ENCODE measurements around the gene EXOC2.

DNA sequence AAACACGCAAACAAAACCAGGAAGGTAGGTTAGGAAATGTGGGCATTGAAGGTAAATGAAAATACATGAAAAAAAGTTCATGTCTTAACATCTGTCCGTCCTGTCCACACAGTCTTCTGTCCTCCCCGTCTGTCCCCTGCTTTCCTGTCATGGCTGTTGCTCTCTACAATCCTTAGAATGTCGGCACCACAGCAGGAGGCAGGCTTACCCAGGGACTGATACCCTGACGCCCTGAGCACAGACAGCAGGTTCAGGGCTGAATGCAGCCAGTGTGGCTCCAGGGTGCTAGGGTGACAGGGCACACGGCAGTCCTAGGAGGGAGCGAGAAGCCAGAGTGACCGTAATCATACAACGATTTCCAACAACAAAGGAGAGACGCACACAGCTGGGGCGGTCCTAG, 177.7 kb downstream of the EXOC2 start:
- TF ChIP-seq, protein P1, sequence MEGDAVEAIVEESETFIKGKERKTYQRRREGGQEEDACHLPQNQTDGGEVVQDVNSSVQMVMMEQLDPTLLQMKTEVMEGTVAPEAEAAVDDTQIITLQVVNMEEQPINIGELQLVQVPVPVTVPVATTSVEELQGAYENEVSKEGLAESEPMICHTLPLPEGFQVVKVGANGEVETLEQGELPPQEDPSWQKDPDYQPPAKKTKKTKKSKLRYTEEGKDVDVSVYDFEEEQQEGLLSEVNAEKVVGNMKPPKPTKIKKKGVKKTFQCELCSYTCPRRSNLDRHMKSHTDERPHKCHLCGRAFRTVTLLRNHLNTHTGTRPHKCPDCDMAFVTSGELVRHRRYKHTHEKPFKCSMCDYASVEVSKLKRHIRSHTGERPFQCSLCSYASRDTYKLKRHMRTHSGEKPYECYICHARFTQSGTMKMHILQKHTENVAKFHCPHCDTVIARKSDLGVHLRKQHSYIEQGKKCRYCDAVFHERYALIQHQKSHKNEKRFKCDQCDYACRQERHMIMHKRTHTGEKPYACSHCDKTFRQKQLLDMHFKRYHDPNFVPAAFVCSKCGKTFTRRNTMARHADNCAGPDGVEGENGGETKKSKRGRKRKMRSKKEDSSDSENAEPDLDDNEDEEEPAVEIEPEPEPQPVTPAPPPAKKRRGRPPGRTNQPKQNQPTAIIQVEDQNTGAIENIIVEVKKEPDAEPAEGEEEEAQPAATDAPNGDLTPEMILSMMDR (IDR thresholded peaks at IDR 0.05; ENCODE audit: low read depth, low read length), result no peak
- no peak for TF ChIP-seq EZH2phosphoT487 (IDR thresholded peaks at IDR 0.05; ENCODE audit: low read depth)
